GM18499 (cell line): ENCODE measurements around the gene GPR31.
"Not testable (repeated sequence)": the region's sequence is repeated elsewhere in the genome, so short reads cannot be mapped to it uniquely, and the experiment has no call there.

ENCODE experiments used
- ATAC-seq: cut with Tn5 transposase; IDR thresholded peaks from one replicate; pipeline ENCODE4 v1.9.1; 2021; ENCODE audit warnings: moderate number of reproducible peaks; ENCODE audit not compliant: insufficient read depth, unreplicated experiment

Gene GPR31

DNA sequence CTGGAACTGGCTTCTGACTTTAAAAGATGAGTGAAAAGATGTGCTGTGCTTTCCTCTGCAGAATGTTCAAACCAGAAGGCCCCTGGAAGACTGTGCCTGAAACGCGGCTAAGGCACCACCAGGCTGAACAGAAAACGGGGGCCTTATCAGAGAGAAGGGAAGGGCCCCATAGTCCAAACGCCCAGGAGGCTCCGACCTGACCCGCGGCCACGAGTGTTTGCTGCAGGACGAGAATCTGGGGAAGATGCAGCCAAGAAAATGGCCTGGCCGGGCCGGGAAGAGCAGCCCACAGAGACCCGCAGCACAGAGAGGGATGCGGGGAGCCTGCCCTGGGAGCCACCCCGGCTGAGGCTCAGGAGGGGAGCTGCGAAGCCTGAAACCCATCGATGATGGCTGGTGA, 10.5 kb upstream of the GPR31 start:
- ATAC-seq, result not testable (repeated sequence)

DNA sequence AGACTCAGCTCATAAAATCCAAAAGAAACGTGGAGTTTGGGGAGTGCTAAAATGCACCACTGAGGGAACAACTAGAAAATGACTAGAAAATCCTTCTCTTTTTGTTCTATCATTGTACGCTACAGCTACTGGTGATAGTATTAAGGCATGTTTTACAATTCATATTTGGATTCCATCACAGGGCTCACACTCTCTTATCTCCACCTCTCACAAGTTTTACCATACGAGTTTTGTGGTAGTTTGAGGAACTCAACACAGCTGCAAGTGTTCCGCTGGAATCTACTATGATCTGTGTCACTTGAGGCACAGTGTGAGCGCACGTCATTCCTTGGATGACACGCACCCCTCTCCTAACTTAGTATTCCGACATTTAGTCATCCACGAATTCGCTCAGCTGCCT, 9.9 kb upstream of the GPR31 start:
- ATAC-seq, result not testable (repeated sequence)

DNA sequence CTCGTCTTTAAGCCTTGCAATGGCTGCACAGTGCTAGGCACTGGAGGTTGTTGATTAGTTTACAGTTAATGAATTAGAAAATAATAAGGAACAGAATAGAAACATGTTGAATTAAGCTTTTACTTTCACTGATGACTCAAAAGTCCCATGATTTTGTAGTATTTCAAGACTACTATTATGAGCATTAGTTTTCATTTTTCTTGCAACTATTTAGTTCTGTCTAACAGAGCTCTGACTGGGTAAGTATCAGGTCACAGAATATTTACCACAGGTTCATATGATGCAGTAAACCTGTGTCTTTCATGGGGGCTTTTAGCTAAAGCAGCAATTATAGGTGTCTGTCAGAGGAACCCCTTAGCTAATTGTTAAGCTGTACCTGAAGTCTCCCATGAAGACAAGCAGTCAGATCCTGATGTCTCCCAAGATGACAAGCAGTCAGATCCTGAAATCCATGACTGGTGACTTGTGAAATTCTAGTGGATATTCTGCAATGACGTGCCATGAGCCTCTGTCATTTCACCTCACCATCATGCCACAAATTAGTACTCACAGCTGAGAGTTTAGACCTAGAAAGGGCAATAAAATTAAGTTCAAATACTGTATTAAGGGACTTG, 8.2 kb upstream of the GPR31 start:
- no peak for ATAC-seq

DNA sequence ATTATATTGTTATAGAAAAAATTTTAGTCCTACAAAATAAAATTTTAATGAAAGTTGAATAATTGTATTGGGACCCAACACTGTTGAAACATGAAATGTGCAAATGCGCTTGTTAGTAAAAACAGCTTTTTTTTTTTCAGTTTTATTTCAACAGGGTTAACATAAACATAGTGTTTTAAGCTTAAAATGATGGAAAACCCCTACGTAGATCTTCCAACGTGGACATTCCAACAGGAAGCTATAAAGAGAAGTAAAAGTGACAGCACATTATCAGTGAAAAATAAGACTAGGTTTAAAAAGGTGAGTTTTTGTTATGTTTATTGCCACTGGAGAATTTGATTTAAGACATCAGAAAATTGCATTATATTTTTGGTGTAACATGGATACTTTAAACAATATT, 6.5 kb upstream of the GPR31 start:
- no peak for ATAC-seq

DNA sequence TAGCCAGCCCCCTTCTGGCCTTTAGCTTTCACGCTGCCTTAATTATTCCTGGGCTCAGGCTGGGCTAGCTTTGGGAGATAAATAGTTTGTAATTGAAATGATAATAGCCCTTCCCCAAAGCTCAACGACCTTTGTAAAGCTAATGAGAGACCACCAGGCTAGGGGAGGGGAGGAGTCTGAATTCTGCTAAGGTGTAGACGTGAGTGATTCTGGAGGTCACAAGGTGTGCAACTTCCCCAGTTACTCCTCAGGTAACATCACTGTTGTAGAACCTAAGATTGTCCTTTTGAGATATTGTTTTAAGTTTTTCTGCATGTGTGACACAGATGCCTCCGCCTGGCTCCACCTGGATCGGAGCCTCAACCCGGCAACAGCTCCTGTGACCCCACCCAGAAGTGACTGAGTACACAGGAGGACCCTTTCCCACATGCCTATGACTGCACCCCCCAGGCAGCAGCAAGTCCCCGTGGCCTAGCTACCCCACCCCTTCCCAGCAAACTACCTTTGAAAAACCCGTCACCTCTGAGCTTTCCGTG, 5.8 kb upstream of the GPR31 start:
- no peak for ATAC-seq

DNA sequence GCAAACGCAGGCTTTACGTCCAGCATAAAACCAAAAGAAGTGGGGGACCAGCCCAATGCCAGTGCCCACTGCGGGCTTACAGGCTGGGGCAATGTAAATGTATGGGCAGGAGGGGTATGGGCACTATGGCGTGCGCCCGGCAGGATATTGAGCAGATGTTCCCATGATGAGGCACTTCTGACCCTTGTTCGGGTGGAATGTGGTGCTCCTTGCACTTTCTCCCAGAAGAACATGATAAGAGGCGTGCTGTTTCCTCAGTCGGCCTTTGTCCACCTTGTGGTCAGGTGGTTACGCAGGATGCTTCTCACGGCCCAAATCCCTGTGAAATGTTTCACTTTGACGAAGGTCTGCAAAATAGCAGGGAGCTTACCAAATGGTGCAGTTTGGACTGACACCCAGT, 4.8 kb upstream of the GPR31 start:
- ATAC-seq, result no peak

DNA sequence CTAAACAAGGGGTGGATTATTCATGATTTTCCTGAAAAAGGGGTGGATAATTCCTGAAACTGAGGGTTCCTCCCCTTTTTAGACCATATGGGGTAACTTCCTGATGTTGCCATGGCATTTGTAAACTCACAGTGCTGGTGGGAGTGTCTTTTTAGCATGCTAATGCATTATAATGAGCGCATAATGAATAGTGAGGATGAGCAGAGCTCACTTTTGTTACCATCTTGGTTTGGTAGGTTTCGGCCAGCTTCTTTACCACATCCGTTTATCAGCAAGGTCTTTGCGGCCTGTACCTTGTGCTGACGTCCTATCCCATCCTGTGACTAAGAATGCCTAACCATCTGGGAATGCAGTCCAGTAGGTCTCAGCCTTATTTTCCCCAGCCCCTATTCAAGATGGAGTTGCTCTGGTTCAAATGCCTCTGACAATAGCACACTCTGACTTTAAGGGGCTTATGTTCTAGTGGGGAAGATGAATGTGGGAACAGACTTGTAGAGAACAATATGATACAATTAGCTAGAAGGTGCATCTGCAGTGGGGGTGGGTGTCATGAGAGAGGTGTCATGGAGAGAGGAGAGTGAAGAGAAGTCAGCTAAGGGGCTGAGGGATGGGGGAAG, 4.2 kb upstream of the GPR31 start:
- ATAC-seq, result no peak

DNA sequence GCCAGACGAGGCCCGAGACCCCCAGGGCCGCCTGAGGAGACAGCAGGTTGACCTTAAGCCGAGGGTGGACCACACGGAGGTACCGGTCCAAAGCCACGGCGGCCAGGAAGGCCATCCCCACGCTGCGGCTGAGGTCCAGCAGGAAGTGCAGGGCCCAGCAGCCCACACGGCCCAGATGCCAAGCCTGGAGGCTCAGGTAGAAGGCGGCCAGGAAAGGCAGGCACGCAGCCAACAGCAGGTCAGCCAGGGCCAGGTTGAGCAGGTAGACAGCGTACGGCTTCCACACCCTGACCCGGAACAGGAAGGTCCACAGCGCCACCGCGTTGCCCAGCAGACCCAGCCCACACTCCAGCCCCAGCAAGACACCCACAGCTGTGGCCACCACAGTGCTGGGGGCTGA, 366 bp downstream of the GPR31 start:
- no peak for ATAC-seq

DNA sequence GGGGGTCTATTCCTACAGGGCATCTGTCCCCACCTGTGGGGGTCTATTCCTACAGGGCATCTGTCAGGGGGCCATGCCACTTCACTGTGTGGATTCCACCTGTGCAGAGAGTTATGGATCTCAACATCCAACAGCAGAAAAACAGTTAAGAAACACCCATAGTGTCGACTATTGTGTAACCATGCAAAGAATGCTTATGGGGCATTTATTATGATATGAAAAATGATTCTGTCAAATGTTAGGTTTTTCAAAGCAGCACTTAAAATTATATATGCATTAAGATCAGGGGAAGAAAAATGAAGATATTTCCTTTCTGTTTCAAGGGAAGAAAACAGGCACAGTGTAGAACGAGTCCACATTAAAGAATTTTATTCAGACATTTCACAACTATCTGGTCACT, 2.9 kb downstream of the GPR31 start:
- ATAC-seq, result no peak

DNA sequence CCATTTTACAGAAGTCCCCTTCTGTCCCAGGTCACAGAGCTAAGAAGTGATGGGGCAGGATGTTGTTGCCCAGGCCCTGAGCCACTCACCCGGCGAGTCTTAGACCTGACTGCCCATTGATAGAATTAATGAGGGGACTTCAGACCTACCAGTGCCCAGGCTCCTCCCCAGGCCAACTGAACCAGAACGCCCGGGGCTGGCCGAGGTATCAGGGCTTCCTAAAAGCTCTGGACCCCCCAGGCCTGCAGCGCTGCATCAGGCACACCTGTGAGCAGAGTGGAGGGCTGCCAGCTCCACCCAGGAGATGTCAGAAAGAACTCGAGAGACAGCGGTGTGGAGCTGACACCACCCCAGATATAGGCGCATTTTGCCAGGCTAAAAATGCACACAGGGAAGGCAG, 3.5 kb downstream of the GPR31 start:
- no peak for ATAC-seq

DNA sequence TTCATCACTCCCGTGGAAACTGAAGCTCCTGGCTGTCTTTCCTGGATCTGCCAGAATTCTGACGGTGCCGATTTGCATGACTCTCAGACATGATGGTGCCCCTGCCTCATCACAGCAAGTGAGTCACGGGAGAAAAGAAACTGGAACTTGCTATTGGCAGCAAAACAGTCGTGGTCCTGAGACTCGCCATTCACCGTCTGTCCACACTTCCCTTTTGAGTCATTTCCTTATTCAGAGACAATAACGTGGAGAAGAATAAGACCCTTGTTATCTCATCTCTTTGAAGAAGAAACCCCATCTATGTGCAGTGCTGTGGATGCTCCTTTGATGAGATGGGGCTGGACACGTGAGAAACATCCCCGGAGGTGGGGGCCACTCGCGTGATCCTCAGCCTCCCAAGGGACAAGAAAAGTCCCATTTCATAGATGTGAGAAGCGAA, 4.2 kb downstream of the GPR31 start:
- peak; percentile 46 for ATAC-seq

DNA sequence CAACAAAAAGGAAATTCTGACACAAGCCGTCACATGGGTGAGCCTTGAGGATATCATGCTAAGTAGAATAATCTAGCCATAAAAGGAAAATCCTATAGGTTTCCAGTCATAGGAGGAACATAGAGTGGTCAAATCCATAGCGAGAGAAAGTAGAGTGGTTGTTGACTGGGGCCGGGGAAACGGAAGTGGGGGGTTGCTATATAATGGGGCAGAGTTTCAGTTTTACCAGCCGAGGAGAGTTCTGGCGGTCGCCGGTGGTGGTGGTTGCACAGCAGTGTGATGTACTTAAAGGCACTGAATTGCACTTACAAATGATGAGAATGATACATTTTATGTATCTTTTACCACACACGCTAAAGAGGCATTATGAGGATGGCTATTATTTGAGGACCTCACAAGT, 4.9 kb downstream of the GPR31 start:
- no peak for ATAC-seq

DNA sequence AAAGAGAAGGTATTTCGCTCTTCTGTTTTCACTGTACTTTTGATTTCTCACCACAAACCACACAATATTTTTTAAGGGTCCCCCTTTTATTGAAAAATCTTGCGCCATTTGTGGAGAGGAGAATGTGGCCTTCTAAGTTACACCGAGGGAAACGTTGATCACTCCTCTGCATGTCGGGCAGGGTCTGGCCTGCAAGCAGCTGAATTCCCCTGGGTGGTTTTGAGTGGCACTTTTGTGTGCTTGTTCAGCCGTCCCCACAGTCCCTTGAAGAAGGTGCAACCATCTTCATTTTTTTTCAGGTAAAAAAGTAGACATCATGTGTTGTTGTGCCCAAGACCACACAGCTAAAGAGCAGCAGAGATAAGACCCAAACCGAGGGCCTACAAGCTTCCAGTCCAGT, 6.1 kb downstream of the GPR31 start:
- ATAC-seq, result no peak

DNA sequence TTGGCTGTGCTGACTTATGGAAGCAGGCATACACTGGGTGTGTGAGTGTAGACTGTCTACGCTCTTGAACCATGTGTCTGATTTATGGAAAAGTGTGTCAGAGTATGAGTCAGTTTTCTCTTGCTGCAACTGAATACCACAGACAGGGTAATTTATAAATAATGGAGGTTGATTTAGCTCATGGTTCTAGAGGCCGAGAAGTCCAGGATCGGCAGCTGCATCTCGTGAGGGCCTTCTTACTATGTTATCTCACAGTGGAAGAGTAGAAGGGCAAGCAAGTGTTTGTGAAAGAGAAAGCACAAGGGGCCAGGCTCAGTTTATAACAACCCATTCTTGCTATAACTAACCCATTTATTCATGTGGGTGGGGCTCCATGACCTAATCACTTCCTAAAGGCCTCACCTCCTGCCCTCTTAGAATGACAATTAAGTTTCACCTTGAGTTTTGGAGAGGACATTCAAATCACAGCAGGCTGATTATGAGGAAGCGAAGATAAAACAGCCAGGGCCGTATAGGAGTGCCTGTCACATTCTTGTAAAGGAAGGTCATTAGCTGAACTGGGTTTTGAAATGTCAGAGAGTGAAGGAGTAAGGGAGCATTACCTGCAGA, 6.7 kb downstream of the GPR31 start:
- ATAC-seq, result peak; percentile 45

DNA sequence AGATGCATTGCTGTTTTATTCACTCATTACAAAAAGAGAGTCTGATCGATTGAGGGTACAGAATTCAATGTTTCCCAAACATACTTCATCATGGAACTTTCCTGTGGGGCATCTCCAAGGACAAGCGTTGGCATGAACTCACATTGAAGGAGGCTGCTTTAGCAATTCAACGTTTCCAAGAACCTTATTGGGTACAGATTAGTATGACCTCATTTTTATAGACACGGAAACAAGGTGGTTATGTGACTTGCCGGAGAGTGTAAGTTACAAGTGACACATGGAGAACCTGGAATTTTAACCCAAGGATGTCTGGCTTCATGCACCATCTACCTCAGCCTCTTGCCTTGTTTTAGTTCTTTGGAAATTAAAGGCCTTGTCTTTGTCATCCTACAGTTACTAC, 8.8 kb downstream of the GPR31 start:
- ATAC-seq, result no peak

DNA sequence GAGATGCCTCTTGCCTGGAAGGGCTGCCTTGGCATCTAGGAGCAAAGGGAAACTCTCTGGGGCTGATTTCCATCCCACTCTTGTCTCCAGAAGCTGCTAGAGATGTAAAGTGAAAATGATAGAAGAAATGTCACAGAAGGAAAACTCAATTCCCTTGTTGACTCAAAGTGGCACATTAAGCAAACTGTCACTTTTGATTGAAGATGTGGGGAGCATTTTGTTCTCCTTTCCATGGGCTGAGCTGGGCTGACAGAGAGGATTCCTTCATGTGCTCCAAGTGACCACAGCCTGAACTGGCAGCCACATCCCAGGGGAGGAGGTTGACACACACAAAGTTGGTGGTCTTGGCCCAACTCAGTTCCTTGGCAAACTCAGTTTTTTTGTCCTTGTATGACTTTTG, 9.8 kb downstream of the GPR31 start:
- ATAC-seq, result no peak

DNA sequence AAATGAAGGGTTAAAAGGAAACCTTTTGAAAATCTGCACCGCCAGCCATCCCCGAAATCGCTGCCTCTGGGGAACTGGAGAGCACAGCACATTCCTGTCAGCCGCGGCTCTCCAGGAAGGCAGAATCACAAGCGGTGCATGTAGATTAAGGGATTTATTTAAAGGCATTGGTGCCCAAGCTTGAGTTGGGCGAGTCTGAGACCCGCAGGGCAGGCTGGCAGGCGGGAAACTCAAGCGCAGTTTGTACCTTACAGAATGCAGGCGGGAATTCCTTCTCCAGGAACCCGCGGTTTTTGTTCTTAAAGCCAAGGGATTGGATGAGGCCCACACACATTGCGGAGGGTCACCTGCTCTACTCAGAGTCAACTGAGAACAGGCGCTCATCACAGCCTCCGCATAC, 10.8 kb downstream of the GPR31 start:
- no peak for ATAC-seq

DNA sequence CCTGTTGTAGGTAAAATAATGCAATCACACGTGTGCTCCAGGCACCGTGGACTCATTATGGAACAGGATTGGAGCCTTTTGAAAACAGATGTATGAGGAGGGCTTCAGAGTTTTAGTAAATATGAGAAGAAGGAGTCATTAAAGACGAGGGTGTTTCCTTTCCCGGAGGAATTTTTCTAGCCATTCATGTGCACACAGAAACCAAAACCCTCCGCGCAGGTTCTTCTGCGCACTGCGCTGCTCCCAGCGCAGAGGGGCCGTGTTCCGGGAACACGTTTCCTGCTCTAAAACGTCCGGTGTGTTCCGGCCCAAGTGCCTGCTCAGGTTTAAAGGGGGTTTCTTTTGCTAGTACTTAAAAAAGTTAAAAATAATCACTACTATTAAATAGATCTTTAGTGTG, 11.6 kb downstream of the GPR31 start:
- no peak for ATAC-seq

DNA sequence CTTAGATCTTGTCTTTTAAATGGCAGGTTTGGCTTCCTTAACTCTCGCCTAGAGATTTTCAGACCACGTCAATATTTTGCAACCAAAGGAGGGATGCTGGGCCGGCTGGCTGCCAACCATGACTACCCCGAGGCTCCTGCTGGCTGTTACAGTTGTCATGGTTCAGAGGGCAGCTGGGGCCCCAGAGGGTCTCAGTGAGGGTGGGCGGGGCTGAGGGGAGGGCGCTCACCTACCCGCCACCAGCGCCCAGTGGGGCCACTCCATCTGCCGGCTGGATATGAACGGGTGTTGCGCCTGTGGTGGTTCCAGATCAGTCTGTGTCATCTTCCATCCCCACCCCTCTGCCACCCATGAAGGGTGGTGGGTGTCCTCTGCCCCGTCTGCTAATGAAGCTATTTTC, 12.3 kb downstream of the GPR31 start:
- ATAC-seq, result no peak

DNA sequence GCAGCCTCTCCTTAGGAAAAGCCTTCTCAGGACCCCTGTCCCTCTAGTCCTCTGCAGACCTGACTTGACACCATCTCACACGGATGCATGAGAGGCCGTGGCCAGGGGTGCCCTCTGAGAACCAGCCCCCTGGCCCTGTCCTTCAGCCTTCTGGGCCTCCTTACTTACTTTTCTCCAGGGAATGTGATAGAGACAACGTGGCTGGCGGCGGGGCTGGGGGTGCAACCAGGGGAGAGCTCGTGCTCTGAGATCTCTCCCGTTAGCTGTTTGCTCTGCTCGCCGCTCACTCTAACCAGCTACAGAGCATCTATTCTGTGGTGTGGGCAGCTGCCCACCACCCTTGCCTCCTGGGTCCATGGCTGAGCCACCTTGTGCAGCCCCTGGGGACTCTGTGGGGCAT, 14.7 kb downstream of the GPR31 start:
- no peak for ATAC-seq

DNA sequence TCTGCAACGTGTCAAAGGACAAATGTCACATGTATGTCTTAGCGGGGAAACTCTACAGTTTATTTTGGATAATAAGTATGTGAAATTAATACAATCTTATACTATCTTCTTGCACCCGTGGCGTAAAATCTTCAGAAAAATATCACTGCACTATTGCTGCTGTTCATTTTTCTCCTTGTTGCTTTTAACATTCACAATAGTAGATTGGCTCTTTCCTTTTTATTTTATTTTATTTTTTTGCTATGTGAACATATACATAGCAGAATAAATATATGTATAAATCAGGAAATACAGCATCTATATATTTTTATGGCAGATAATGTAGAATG, 15.4 kb downstream of the GPR31 start:
- ATAC-seq, result no peak
